ENCODE results near the gene HYOU1. TPM values are rescaled to one million over a fixed set of nuclear protein-coding genes. Genes with fewer than 3 reads are reported as not detected.
"Not testable (repeated sequence)": the region's sequence is repeated elsewhere in the genome, so short reads cannot be mapped to it uniquely, and the experiment has no call there.

The HYOU1 gene
- total RNA-seq, 4 donors from 2014 or later, result 43.5 to 94.4 (median 63.7) TPM

GRCh38 chr11:119049081-119049480 is 7.9 kb downstream of the HYOU1 start:
- no peak for DNase-seq (ENCODE audit: low spot score)
- TF ChIP-seq CTCF (IDR thresholded peaks at IDR 0.05), result no peak
- ATAC-seq (ENCODE audit: low FRiP score), result no peak

- TF ChIP-seq CTCF (IDR thresholded peaks at IDR 0.05), result no peak
- no peak for ATAC-seq (ENCODE audit: low FRiP score)
- no peak for DNase-seq (ENCODE audit: low spot score)
Observed at GRCh38 chr11:119048644-119049043, 8.4 kb downstream of the HYOU1 start.

- ATAC-seq (ENCODE audit: low FRiP score) (no peak), DNase-seq (ENCODE audit: low spot score) (no peak)
- TF ChIP-seq CTCF (IDR thresholded peaks at IDR 0.05), result no peak
Observed at GRCh38 chr11:119047205-119047604, 9.8 kb downstream of the HYOU1 start.

- ATAC-seq (ENCODE audit: low FRiP score) (no peak), DNase-seq (ENCODE audit: low spot score) (no peak)
- TF ChIP-seq CTCF (IDR thresholded peaks at IDR 0.05), result no peak
Observed at GRCh38 chr11:119046489-119046888, 10.5 kb downstream of the HYOU1 start.

GRCh38 chr11:119044708-119045107 is 12.3 kb downstream of the HYOU1 start:
- ATAC-seq (ENCODE audit: low FRiP score) (no peak), DNase-seq (ENCODE audit: low spot score) (no peak)
- TF ChIP-seq CTCF (IDR thresholded peaks at IDR 0.05), result no peak

- no peak for DNase-seq (ENCODE audit: low spot score)
- TF ChIP-seq CTCF (IDR thresholded peaks at IDR 0.05), result no peak
- no peak for ATAC-seq (ENCODE audit: low FRiP score)
Observed at GRCh38 chr11:119042927-119043326, 14.1 kb downstream of the HYOU1 start.

- DNase-seq (ENCODE audit: low spot score) (no peak), ATAC-seq (ENCODE audit: low FRiP score) (no peak)
- TF ChIP-seq CTCF (IDR thresholded peaks at IDR 0.05), result no peak
Observed at GRCh38 chr11:119041821-119042514, 15.0 kb downstream of the HYOU1 start.

GRCh38 chr11:119039471-119039870 is 17.5 kb downstream of the HYOU1 start:
- DNase-seq (ENCODE audit: low spot score); ATAC-seq (ENCODE audit: low FRiP score): not testable (repeated sequence)
